HG03342 (cell line): ENCODE measurements around the gene TRIM65.
"Not testable (repeated sequence)": the region's sequence is repeated elsewhere in the genome, so short reads cannot be mapped to it uniquely, and the experiment has no call there.

ENCODE experiments used
- ATAC-seq: cut with Tn5 transposase; IDR thresholded peaks from one replicate; pipeline ENCODE4 v1.9.1; 2021; ENCODE audit warnings: mild to moderate bottlenecking, moderate library complexity; ENCODE audit not compliant: unreplicated experiment

The TRIM65 gene

GRCh38 chr17:75876190-75876937 lies 20.4 kb downstream of the TRIM65 start:
- no peak for ATAC-seq

GRCh38 chr17:75875940-75876189 lies 20.9 kb downstream of the TRIM65 start:
- no peak for ATAC-seq

GRCh38 chr17:75875182-75875939 lies 21.4 kb downstream of the TRIM65 start:
- ATAC-seq, result no peak

- no peak for ATAC-seq
Observed at GRCh38 chr17:75874323-75875181, 22.2 kb downstream of the TRIM65 start.

- ATAC-seq, result no peak
Observed at GRCh38 chr17:75873587-75874322, 23.0 kb downstream of the TRIM65 start.

GRCh38 chr17:75872434-75873351 lies 24.1 kb downstream of the TRIM65 start:
- ATAC-seq, result no peak

- not testable (repeated sequence) for ATAC-seq
Observed at GRCh38 chr17:75870228-75870627, 26.5 kb downstream of the TRIM65 start.

GRCh38 chr17:75869282-75870141 lies 27.2 kb downstream of the TRIM65 start:
- no peak for ATAC-seq

- not testable (repeated sequence) for ATAC-seq
Observed at GRCh38 chr17:75868730-75869281, 27.9 kb downstream of the TRIM65 start.

- not testable (repeated sequence) for ATAC-seq
Observed at GRCh38 chr17:75865404-75866188, 31.2 kb downstream of the TRIM65 start.

GRCh38 chr17:75864887-75865286 lies 31.9 kb downstream of the TRIM65 start:
- peak; percentile 15 for ATAC-seq

- peak; percentile 91 for ATAC-seq
Observed at GRCh38 chr17:75864448-75864871, 32.3 kb downstream of the TRIM65 start.

- ATAC-seq, result no peak
Observed at GRCh38 chr17:75861927-75862317, 34.8 kb downstream of the TRIM65 start.

- ATAC-seq, result not testable (repeated sequence)
Observed at GRCh38 chr17:75859358-75859757, 37.4 kb downstream of the TRIM65 start.

GRCh38 chr17:75856062-75856756 lies 40.5 kb downstream of the TRIM65 start:
- ATAC-seq, result peak; percentile 19

GRCh38 chr17:75855310-75856061 lies 41.3 kb downstream of the TRIM65 start, which contains the start of gene WBP2:
TSS of gene WBP2 (minus strand) at chr17:75855335. CDS start at chr17:75855297, 38 bp downstream.
- ATAC-seq, result peak; percentile 82
